Measurements from ENCODE around the gene HRH4. TPM values are rescaled to one million over a fixed set of nuclear protein-coding genes. Genes with fewer than 3 reads are reported as not detected.

Gene HRH4
- total and polyA plus RNA-seq, 2 donors (not counting 1 experiment from before 2014, with no cell fraction given), result 0.03 to 0.07 TPM

GRCh38 chr18:24427484-24427883, 33.0 kb upstream of the HRH4 start:
- H3K9me3 ChIP-seq (ENCODE audit: control extremely low read depth in 1 of 3, control insufficient read depth in 2 of 3, insufficient read depth in 1 of 3, low read length in 2 of 3), result peaks cover 1 to 5% (median 2%) of the 10 kb centered on the region in 3 donors
- ChIA-PET CTCF (no interaction called here), POLR2A (interaction anchor here (0.9 kb wide), 1 partner anchor 30 kb away, joined by 3 read pairs; the partner anchor contains the start of gene OSBPL1A)
- no peak overlapping the region for H3K27ac ChIP-seq (ENCODE audit: low read length in 2 of 2)
- peaks cover 0 to 2% of the 10 kb centered on the region in 2 experiments for H3K36me3 ChIP-seq (replicated peaks in 1 of 2; ENCODE audit: control extremely low read depth in 1 of 2, control insufficient read depth in 1 of 2, extremely low read depth in 1 of 2, insufficient read depth in 2 of 2, low read length in 1 of 2)
- Mint-ChIP-seq H3K4me1 (peaks cover 14% of the 10 kb centered on the region), H3K27me3 (peaks cover 22% of the 10 kb centered on the region), H3K9me3 (ENCODE audit: insufficient read depth) (peaks cover 3% of the 10 kb centered on the region), H3K27ac (peak overlapping the region; percentile 92), H3K4me3 (peak overlapping the region; percentile 93)
- H3K4me1 ChIP-seq (ENCODE audit: control insufficient read depth in 2 of 2, insufficient read depth in 2 of 2, low read length in 2 of 2), result peaks cover 12 to 13% of the 10 kb centered on the region in 2 donors
- ATAC-seq (ENCODE audit: low read depth) (no peak), DNase-seq (no peak)
- TF ChIP-seq CTCF (IDR thresholded peaks at IDR 0.05) (no peak), EZH2 (IDR thresholded peaks at IDR 0.05; ENCODE audit: borderline replicate concordance, insufficient read depth, low read depth, low read length, poor library complexity, severe bottlenecking) (no peak)
- H3K4me2 ChIP-seq (replicated peaks; ENCODE audit: low read depth, low read length, poor library complexity, severe bottlenecking), result peak overlapping the region; percentile 87
- H3K9ac ChIP-seq (ENCODE audit: low read length), result peak overlapping the region; percentile 85
- H4K20me1 ChIP-seq (ENCODE audit: control insufficient read depth, insufficient read depth, low read length, poor library complexity, severe bottlenecking), result no peaks in the 10 kb centered on the region
- WGBS (ENCODE audit: insufficient coverage), result 100% methylated on average over 1 of the region's 3 CpGs
- H3K27me3 ChIP-seq (replicated peaks in 1 of 4; ENCODE audit: control extremely low read depth in 1 of 4, control insufficient read depth in 3 of 4, insufficient read depth in 4 of 4, low read length in 3 of 4), result peaks cover 0 to 14% (median 10%) of the 10 kb centered on the region in 4 experiments
- H2AFZ ChIP-seq (ENCODE audit: insufficient read depth, low read depth, low read length, poor library complexity, severe bottlenecking), result peak overlapping the region; percentile 100
- intact Hi-C loops (cut with micrococcal nuclease), result loop anchor here (2.0 to 10.0 kb wide), 2 partner anchors 29 to 453 kb away; no protein-coding TSS in a partner anchor
- H3K4me3 ChIP-seq (ENCODE audit: control extremely low read depth in 1 of 5, extremely low read depth in 1 of 5, insufficient read depth in 1 of 5, low read depth in 2 of 5, low read length in 4 of 5), result peak overlapping the region in 1 of 5 experiments; percentile 77
- peaks cover 2% of the 10 kb centered on the region for H3K79me2 ChIP-seq (ENCODE audit: control insufficient read depth, insufficient read depth, low read length)

GRCh38 chr18:24428709-24429108, 31.7 kb upstream of the HRH4 start:
- no peak overlapping the region for H3K27ac Mint-ChIP-seq

More at GRCh38 chr18:24428709-24429108, 31.7 kb upstream of the HRH4 start:
- H3K4me1 ChIP-seq (ENCODE audit: control insufficient read depth in 2 of 2, insufficient read depth in 2 of 2, low read length in 2 of 2), result peaks cover 12 to 13% of the 10 kb centered on the region in 2 donors
- H3K9ac ChIP-seq (ENCODE audit: low read length), result no peak overlapping the region
- intact Hi-C loops (cut with micrococcal nuclease), result loop anchor here (10.0 kb wide), 1 partner anchor 454 kb away; no protein-coding TSS in a partner anchor
- no peak overlapping the region for H3K27ac ChIP-seq (ENCODE audit: low read length in 2 of 2)
- H4K20me1 ChIP-seq (ENCODE audit: control insufficient read depth, insufficient read depth, low read length, poor library complexity, severe bottlenecking), result no peaks in the 10 kb centered on the region
- no peaks in the 10 kb centered on the region for H3K9me3 Mint-ChIP-seq (ENCODE audit: insufficient read depth)
- H3K36me3 ChIP-seq (replicated peaks in 1 of 2; ENCODE audit: control extremely low read depth in 1 of 2, control insufficient read depth in 1 of 2, extremely low read depth in 1 of 2, insufficient read depth in 2 of 2, low read length in 1 of 2), result peaks cover 0 to 2% of the 10 kb centered on the region in 2 experiments
- peaks cover 2% of the 10 kb centered on the region for H3K79me2 ChIP-seq (ENCODE audit: control insufficient read depth, insufficient read depth, low read length)
- no CpG with 5 or more reads among the region's 3 CpGs for whole genome bisulfite sequencing (ENCODE audit: insufficient coverage)
- DNase-seq (no peak), ATAC-seq (ENCODE audit: low read depth) (no peak)
- TF ChIP-seq EZH2 (IDR thresholded peaks at IDR 0.05; ENCODE audit: borderline replicate concordance, insufficient read depth, low read depth, low read length, poor library complexity, severe bottlenecking) (no peak), CTCF (IDR thresholded peaks at IDR 0.05) (no peak)
- H3K4me3 ChIP-seq (ENCODE audit: control extremely low read depth in 1 of 5, extremely low read depth in 1 of 5, insufficient read depth in 1 of 5, low read depth in 2 of 5, low read length in 4 of 5), result no peak overlapping the region
- peaks cover 0 to 10% (median 7%) of the 10 kb centered on the region in 4 experiments for H3K27me3 ChIP-seq (replicated peaks in 1 of 4; ENCODE audit: control extremely low read depth in 1 of 4, control insufficient read depth in 3 of 4, insufficient read depth in 4 of 4, low read length in 3 of 4)
- CTCF ChIA-PET, result interaction anchor here (0.7 to 1.1 kb wide), 3 partner anchors 9 to 86 kb away, joined by 3 read pairs; no protein-coding TSS in a partner anchor
- no peak overlapping the region for H3K4me3 Mint-ChIP-seq
- peaks cover 14% of the 10 kb centered on the region for H3K4me1 Mint-ChIP-seq
- H3K27me3 Mint-ChIP-seq, result peaks cover 10% of the 10 kb centered on the region
- no peak overlapping the region for H3K4me2 ChIP-seq (replicated peaks; ENCODE audit: low read depth, low read length, poor library complexity, severe bottlenecking)
- POLR2A ChIA-PET, result no interaction called here
- H3K9me3 ChIP-seq (ENCODE audit: control extremely low read depth in 1 of 3, control insufficient read depth in 2 of 3, insufficient read depth in 1 of 3, low read length in 2 of 3), result peaks cover 1 to 5% (median 2%) of the 10 kb centered on the region in 3 donors
- H2AFZ ChIP-seq (ENCODE audit: insufficient read depth, low read depth, low read length, poor library complexity, severe bottlenecking), result no peak overlapping the region
